Measurements from ENCODE around the gene CALML5. TPM values are rescaled to one million over a fixed set of nuclear protein-coding genes. Genes with fewer than 3 reads are reported as not detected.

CALML5 gene
- total RNA-seq, 1 donor from 2014 or later = not detected

DNA sequence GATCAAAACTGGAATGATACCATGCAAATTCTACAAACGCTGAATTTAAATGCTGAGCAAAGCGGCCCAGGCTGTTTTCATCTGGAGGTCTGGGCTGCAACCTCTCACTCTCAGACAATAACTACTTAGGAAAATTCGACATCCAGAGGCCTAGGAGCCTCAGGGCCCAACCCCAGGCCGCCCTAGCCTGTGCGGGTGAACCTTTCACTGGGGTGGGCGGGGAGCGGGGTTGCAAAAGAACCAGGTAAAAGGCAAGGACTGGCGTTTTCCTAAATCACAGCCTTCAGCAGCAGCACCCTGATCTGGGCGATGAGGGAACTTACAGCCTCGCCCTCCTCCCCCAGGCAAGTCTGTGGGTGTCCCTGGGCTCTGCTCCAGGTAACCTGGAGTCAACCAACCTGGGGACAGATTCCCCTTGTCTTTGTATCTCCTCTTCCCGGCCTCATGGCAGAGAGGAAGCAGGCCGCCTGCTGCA is 33.4 kb downstream of the CALML5 start:
- Histone ChIP-seq H3K4me1 (no peaks in the 10 kb centered on the region), H3K27ac (replicated peaks) (no peak overlapping the region), H3K4me3 (no peak overlapping the region)

DNA sequence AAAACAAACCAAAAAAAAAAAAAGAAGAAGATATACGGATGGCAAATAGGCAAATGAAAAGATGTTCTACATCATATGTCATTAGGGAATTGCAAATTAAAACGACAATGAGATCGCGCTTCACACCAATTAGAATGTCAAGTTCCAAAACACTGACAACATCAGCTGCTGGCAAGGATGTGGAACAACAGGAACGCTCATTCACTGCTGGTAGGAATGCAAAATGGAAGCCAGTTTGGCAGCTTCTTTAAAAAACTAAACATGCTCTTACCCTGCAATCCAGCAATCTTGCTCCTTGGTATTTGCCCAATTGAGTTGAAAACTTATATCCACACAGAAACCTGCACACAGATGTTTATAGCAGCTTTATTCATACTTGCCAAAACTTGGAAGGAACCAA is 34.8 kb downstream of the CALML5 start:
- H3K27ac ChIP-seq (replicated peaks) = no peak overlapping the region
- DNase-seq = no peak

More for the DNA sequence above, 33.4 kb downstream of the CALML5 start:
- H3K36me3 ChIP-seq = no peaks in the 10 kb centered on the region
- peaks cover 11% of the 10 kb centered on the region for H3K9me3 ChIP-seq (replicated peaks)
- intact Hi-C loops (cut with micrococcal nuclease) = no loop called here
- H3K27me3 ChIP-seq (ENCODE audit: low read depth) = no peaks in the 10 kb centered on the region
- TF ChIP-seq, protein P1, sequence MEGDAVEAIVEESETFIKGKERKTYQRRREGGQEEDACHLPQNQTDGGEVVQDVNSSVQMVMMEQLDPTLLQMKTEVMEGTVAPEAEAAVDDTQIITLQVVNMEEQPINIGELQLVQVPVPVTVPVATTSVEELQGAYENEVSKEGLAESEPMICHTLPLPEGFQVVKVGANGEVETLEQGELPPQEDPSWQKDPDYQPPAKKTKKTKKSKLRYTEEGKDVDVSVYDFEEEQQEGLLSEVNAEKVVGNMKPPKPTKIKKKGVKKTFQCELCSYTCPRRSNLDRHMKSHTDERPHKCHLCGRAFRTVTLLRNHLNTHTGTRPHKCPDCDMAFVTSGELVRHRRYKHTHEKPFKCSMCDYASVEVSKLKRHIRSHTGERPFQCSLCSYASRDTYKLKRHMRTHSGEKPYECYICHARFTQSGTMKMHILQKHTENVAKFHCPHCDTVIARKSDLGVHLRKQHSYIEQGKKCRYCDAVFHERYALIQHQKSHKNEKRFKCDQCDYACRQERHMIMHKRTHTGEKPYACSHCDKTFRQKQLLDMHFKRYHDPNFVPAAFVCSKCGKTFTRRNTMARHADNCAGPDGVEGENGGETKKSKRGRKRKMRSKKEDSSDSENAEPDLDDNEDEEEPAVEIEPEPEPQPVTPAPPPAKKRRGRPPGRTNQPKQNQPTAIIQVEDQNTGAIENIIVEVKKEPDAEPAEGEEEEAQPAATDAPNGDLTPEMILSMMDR (IDR thresholded peaks at IDR 0.05; ENCODE audit: borderline replicate concordance) = no peak
- DNase-seq = no peak

DNA sequence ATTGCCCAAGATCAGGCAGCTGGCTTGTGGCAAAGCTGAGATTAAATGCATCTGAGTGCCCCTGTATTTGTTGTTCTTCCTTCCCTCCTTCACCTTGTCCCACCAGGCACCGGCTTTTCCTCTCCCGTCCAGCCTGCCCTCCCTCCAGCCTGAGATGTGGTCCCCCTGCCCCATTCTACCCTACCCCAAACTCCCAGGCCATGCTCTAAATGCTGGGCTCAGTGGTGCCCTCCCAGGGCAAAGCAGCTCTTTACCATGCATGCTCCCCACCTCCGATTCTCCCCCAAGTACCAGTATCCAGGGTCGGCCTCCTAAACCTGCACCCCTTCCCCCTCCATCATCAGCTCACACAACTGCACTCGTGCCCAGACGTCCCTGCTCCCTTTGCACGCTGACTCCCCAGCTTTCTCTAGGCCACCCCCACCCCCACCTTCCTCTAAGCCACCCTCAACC is 36.5 kb downstream of the CALML5 start:
- H3K36me3 ChIP-seq = peaks cover 11% of the 10 kb centered on the region
- intact Hi-C loops (cut with micrococcal nuclease) = no loop called here
- H3K27ac ChIP-seq (replicated peaks) = no peak overlapping the region
- H3K4me1 ChIP-seq = no peaks in the 10 kb centered on the region
- TF ChIP-seq, protein P1 (IDR thresholded peaks at IDR 0.05; ENCODE audit: borderline replicate concordance) = no peak
- H3K27me3 ChIP-seq (ENCODE audit: low read depth) = no peaks in the 10 kb centered on the region
- H3K4me3 ChIP-seq = no peak overlapping the region
- DNase-seq = no peak
- H3K9me3 ChIP-seq (replicated peaks) = peaks cover 2% of the 10 kb centered on the region

More for the DNA sequence above, 34.8 kb downstream of the CALML5 start:
- no peak overlapping the region for H3K4me3 ChIP-seq
- TF ChIP-seq, protein P1 (IDR thresholded peaks at IDR 0.05; ENCODE audit: borderline replicate concordance) = no peak
- peaks cover 11% of the 10 kb centered on the region for H3K9me3 ChIP-seq (replicated peaks)
- peaks cover 2% of the 10 kb centered on the region for H3K36me3 ChIP-seq
- intact Hi-C loops (cut with micrococcal nuclease) = no loop called here
- no peaks in the 10 kb centered on the region for H3K4me1 ChIP-seq
- H3K27me3 ChIP-seq (ENCODE audit: low read depth) = no peaks in the 10 kb centered on the region

DNA sequence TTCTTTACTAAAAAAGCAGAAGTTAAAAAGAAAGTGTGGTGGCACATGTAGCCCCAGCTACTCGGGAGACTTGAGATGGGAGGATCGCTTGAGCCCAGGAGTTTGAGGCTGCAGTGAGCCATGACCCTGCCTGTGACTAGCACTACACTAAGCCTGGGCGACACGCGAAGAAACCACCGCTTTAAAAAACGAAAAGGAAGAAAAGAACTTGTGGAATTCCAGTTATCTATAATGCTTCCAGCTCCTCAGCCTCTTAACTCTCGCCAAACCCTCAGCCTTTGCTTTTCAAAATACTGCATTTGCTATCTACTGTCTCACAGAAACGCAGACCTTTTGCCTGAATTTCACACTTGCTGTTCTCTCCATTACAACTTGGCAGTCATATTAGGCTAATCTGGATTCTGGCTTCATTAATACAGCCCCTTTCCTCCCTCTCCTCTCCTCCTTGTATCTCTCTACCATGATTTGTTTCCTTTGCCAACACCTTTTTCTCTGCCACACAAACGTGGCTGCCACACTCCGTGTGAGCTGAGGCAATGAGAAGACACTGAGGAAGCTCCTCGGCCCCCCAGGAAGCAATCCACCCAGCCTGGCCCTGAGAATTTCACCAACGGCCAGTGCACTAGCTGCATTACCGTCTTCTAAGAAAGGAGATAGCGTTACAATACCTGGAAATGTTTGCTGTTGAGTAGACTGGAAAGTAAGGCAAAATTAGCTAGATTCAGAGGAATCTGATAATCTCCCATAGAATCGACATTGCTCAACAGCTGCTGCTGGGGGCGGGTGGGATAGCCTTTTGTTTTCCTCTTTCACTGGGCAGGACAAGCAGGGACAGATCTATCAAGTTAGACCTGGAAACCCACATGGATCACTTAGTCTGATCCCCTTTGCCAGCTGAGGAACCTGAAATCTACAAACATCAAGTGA is 37.2 kb downstream of the CALML5 start:
- Histone ChIP-seq H3K4me3 (no peak overlapping the region), H3K9me3 (replicated peaks) (no peaks in the 10 kb centered on the region), H3K27me3 (ENCODE audit: low read depth) (no peaks in the 10 kb centered on the region), H3K27ac (replicated peaks) (no peak overlapping the region), H3K4me1 (no peaks in the 10 kb centered on the region), H3K36me3 (peaks cover 18% of the 10 kb centered on the region)
- no peak for DNase-seq
- TF ChIP-seq, protein P1 (IDR thresholded peaks at IDR 0.05; ENCODE audit: borderline replicate concordance) = no peak
- intact Hi-C loops (cut with micrococcal nuclease) = no loop called here

DNA sequence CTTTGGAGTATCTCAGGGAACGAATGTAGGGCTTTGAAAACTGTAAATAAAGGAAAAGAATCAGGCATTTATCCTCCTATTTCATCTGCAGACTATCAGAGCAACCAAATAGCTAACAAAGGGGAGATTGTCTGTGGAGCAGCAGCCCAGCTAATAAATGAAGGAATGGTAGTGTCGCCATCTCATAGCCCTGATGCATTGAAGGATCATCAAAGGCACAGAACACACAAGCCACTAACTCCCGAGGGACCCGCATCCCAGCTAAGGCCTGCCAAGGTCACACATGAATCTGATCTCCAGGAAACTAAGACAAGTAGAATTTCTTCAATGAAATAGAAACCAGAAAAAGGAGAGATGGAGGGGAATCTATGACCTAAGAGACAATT is 38.2 kb downstream of the CALML5 start:
- H3K4me3 ChIP-seq = no peak overlapping the region
- intact Hi-C loops (cut with micrococcal nuclease) = no loop called here
- H3K27ac ChIP-seq (replicated peaks) = no peak overlapping the region
- no peaks in the 10 kb centered on the region for H3K27me3 ChIP-seq (ENCODE audit: low read depth)
- DNase-seq = no peak
- H3K36me3 ChIP-seq = peaks cover 27% of the 10 kb centered on the region
- TF ChIP-seq, protein P1 (IDR thresholded peaks at IDR 0.05; ENCODE audit: borderline replicate concordance) = no peak
- no peaks in the 10 kb centered on the region for H3K9me3 ChIP-seq (replicated peaks)
- H3K4me1 ChIP-seq = no peaks in the 10 kb centered on the region

Data from left ventricle myocardium inferior (tissue), 1 donor.